HG03064 (cell line): ENCODE results near the gene MPDZ.

Experiments used
- ATAC-seq: cut with Tn5 transposase; IDR thresholded peaks from one replicate; pipeline ENCODE4 v1.9.1; 2021; ENCODE audit warnings: low read depth; ENCODE audit not compliant: unreplicated experiment

The MPDZ gene

DNA sequence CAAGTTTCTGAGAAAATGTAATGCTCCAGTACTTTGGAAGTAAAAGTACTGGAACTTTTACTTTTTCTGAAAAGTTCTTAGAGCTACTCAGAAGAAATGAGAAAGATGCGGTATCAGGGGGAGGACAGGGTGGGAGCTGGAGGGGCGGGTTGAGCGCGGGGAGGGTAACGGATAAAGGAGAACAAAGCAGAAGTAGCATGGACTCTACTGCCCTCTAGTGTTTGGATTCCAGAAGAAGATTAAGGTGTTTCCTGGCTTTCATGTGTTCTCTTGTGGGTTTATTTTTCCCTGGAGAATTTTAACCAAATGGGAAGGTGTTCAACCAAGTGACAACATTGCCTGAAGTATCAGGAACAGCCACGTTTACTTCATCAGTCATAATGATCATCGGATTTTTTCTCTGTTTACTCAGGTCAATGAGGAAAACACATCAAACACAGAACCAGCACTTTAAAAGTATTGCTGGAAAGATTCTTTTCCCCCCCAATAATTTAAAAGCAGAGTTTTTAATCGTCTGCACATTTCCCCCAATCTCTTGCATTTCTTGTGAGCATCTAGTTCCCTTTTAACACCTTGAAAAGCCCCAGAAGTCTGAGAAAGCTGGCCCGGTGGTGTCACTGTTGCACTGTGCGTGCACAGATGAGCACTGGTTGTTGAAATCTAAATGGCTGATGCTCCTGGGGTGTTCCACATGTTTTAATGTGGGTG is 190.6 kb downstream of the MPDZ start:
- ATAC-seq: no peak

DNA sequence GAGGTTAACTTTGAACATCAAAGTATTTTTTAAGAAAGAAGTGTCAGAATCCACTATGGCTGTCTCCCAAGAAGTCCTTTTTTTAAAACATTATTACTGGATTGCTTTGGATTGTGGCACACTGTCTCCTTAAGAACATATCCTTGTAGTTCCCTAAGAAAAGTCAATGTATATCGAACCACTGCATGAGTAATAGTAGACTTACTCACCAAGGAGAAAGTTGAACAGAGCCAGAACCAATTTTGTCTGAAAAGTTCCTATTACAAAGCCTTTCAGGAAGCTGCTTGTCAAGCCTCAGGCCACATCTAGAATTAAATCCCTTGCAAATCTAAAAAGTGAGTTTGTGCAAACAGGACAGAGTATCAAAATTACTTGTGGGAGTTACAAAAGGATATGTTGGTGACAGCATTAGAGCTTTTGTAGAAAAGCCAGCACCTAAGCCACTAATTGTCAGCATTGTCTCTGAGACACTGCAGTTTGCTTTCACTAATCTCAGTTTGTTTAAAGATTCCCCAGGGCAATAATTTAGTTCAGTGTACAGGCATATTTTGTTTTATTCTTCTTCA is 195.4 kb downstream of the MPDZ start:
- no peak for ATAC-seq

DNA sequence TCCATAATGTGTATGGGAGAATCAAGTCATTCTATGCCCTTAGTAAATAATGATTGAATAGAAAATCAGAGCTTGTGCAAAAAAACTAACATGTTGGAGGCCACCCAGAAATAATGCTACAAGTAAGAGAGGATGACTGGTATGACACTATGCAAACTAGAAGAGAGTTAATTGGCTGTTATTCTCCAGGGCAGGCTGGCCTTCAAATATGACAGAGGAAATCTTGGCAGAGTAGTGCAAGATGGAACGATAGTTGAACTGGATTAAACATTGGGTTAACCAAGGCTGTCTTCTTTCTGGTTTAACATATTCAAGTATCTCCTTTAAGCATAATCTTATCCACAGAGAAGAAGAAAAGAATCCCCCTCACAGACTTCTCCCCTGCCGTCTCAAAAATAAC is 196.1 kb downstream of the MPDZ start:
- ATAC-seq: no peak

GRCh38 chr9:13082796-13083195 is 196.7 kb downstream of the MPDZ start:
- ATAC-seq: no peak

DNA sequence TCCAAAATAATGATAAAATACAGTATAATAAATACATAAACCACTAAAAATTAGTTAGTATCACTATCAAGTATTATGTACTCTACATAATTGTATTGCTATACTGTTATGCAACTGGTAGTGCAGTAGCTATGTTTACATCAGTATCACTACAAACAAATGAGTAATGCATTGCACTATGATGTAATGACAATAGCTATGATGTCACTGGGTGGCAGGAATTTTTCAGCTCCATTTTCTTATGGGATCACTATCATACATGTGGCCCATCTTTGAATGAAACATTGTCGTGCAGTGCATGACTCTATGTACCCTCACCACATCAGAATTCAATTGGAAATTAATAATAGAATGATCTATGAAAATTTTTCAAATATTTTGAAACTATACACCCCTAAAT is 201.3 kb downstream of the MPDZ start:
- no peak for ATAC-seq

DNA sequence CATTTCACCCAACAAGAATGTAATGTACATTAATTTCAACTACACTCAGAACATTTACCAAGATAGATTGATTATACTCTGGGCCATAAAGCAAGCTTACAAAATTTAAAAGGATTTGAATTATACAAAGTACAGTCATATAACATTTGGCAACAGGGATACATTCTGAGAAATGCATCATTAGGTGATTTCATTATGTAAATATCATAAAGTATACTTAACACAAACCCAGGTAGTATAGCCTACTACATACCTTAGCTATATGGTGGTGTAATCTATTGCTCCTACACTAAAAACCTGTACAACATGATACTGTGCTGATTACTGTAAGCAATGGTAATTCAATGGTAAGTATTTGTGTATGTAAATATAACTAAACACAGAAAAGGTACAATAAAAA is 202.9 kb downstream of the MPDZ start:
- no peak for ATAC-seq

GRCh38 chr9:13071921-13072320 is 207.6 kb downstream of the MPDZ start:
- ATAC-seq: no peak

DNA sequence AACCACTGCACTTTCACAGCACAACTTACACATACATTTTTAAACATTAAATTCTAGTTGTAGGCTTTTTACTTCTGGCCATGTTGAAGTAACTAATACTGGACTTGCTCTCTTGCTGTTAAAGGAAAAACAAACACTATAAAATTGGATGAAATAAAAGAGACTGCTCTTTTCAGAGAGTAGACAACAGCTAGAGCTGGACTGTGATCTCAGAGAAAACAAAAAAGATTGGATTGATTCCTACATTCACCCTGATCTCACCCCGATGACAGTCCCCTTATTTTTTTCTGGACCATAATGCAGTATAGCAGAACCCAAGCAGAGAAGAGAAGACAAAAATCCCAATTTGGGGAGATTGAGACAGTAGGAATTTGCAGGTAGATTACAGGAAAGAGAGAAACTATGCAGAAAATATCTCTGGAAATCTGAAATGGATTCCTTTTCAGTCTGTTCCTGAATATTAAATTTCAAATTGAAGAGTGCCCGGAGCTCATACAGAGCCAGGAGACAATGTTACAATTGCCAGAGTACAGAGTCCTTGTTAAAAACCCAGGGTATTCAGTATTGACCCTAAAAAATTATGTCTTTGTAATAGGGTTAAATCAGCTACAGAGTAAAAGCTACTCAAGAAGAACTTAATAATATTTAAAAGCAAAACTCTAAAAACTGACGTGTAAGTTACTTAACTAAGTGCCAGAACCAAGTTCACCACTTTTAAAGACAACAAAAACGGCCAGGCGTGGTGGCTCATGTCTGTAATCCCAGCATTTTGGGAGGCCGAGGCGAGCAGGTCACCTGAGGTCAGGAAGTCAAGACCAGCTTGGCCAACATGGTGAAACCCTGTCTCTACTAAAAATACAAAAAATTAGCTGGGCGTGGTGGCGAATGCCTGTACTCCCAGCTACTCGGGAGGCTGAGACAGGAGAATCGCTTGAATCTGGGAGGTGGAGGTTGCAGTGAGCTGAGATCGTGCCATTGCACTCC is 208.6 kb downstream of the MPDZ start:
- ATAC-seq: no peak

- ATAC-seq: no peak
These were observed 210.0 kb downstream of the MPDZ start for GRCh38 chr9:13069498-13069897.

- no peak for ATAC-seq
These were observed 214.8 kb downstream of the MPDZ start for GRCh38 chr9:13064676-13065075.

DNA sequence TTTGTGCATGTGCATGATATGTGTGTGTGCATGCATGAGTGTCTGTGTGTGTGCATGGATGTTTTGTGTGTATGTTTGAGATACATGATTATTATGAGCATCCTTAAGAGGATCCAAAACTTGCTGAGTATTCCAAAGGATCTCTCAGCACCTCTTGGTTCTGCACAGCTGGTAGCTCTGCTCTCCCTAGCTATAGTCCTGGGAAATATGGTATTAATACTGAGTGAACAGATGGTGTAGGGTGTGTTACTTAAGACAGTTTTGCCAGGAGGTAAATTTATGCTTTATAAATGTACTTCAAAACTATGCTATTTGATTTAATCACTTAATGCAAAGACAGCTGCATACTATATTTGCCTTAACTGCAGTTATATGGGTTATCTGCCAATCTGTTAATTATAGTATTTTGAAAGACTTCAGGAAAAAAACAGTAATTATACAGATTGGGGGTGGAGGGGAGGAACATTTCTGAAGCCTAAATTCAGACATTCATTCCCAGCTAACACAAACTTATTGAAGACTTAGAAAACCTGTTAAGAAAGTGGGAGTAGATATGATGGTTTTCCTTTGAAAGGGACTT is 215.5 kb downstream of the MPDZ start:
- no peak for ATAC-seq

GRCh38 chr9:13061390-13061789 is 218.1 kb downstream of the MPDZ start:
- no peak for ATAC-seq
